HEK293 (cell line): Measurements from ENCODE around the gene NLGN2.
A peak's percentile ranks its signal among the peaks of the same experiment; 100 is the strongest.

Experiments
- CTCF ChIA-PET: fragments of 350-600 bp; formaldehyde crosslinking; extraction: SDS; loops from one replicate; lab custom pipeline; 2021; ENCODE audit warnings: antibody characterized with exemption; lab: Yijun Ruan, JAX
- POLR2A ChIA-PET: fragments of 300-600 bp; formaldehyde crosslinking; extraction: SDS; loops from one replicate; lab custom pipeline; 2020; ENCODE audit warnings: antibody characterized with exemption, inconsistent platforms; lab: Yijun Ruan, JAX
- H3K27ac ChIP-seq: fragments of 200-500 bp; sonication (Bioruptor generic); 2 replicates; pipeline ENCODE4 v1.5.1; 2014; ENCODE audit warnings: low read depth, low read length, control low read depth, inconsistent platforms; ENCODE audit errors: extremely low read depth
- H3K36me3 ChIP-seq, 2 experiments: fragments of 200-500 bp in 1 of 2; sonication (Bioruptor generic) in 1 of 2; 1 replicate in 1 of 2; 2 replicates in 1 of 2; pipeline ENCODE4 v1.5.1; 2014 to 2017; ENCODE audit warnings: inconsistent platforms in 2 of 2, low read length in 2 of 2; ENCODE audit not compliant: control insufficient read depth in 2 of 2, insufficient read depth in 1 of 2
- H3K4me1 ChIP-seq: fragments of 200-500 bp; sonication (Bioruptor generic); 2 replicates; pipeline ENCODE4 v1.5.1; 2014; ENCODE audit warnings: mild to moderate bottlenecking, low read length, inconsistent platforms; ENCODE audit not compliant: control insufficient read depth, insufficient read depth
- H3K4me3 ChIP-seq: 2 replicates; pipeline ENCODE4 v1.5.1; 2011; ENCODE audit warnings: low read depth, mild to moderate bottlenecking, control low read depth, low read length, moderate library complexity
- H3K9me3 ChIP-seq: fragments of 200-500 bp; sonication (Bioruptor generic); 2 replicates; pipeline ENCODE4 v1.5.1; 2014; ENCODE audit warnings: low read depth, low read length, inconsistent platforms; ENCODE audit not compliant: control insufficient read depth, insufficient read depth
- IKZF3 ChIP-seq: fragments of 450-650 bp; IDR thresholded peaks from 2 replicates; pipeline ENCODE4 v1.5.0; 2018; ENCODE audit warnings: missing biosample characterization, mild to moderate bottlenecking, missing genetic modification characterization, moderate library complexity
- PRDM1 ChIP-seq: fragments of 450-650 bp; formaldehyde crosslinking; IDR thresholded peaks from 2 replicates; pipeline ENCODE4; 2016; ENCODE audit warnings: missing biosample characterization, missing genetic modification characterization
- ZFP37 ChIP-seq: fragments of 450-650 bp; formaldehyde crosslinking; IDR thresholded peaks from 2 replicates; pipeline ENCODE4 v1.5.1; 2016; ENCODE audit warnings: missing biosample characterization, missing genetic modification characterization
- ZNF112 ChIP-seq: fragments of 450-650 bp; formaldehyde crosslinking; IDR thresholded peaks from 2 replicates; pipeline ENCODE4 v1.5.0; 2017; ENCODE audit warnings: missing biosample characterization, missing genetic modification characterization
- ZNF24 ChIP-seq: fragments of 450-650 bp; formaldehyde crosslinking; IDR thresholded peaks from 2 replicates; pipeline ENCODE4 v1.5.1; 2016; ENCODE audit warnings: missing biosample characterization, missing genetic modification characterization
- ZNF292 ChIP-seq: fragments of 450-650 bp; formaldehyde crosslinking; IDR thresholded peaks from 2 replicates; pipeline ENCODE4 v1.5.1; 2016; ENCODE audit warnings: low read depth, missing biosample characterization, missing genetic modification characterization, borderline replicate concordance
- ZNF341 ChIP-seq: fragments of 450-650 bp; formaldehyde crosslinking; IDR thresholded peaks from 2 replicates; pipeline ENCODE4; 2016; ENCODE audit warnings: low read depth, missing biosample characterization, missing genetic modification characterization
- ZNF350 ChIP-seq: fragments of 450-650 bp; formaldehyde crosslinking; IDR thresholded peaks from 2 replicates; pipeline ENCODE4 v1.5.0; 2017; ENCODE audit warnings: missing biosample characterization, mild to moderate bottlenecking, missing genetic modification characterization
- ZNF416 ChIP-seq: fragments of 450-650 bp; formaldehyde crosslinking; IDR thresholded peaks from 2 replicates; pipeline ENCODE4 v1.5.1; 2016; ENCODE audit warnings: missing biosample characterization, missing genetic modification characterization
- TF ChIP-seq, protein P1 (sequence below): fragments of 450-650 bp; formaldehyde crosslinking; IDR thresholded peaks from 2 replicates; pipeline ENCODE4 v1.5.1; 2016; ENCODE audit warnings: missing biosample characterization, missing genetic modification characterization
- TF ChIP-seq, protein P2 (sequence below): fragments of 450-650 bp; IDR thresholded peaks from 2 replicates; pipeline ENCODE4 v1.5.1; 2018; ENCODE audit warnings: missing biosample characterization, missing genetic modification characterization
- TF ChIP-seq, protein P3 (sequence below): fragments of 450-650 bp; formaldehyde crosslinking; IDR thresholded peaks from 2 replicates; pipeline ENCODE4 v1.5.1; 2016; ENCODE audit warnings: missing biosample characterization, missing genetic modification characterization
- TF ChIP-seq, protein P4 (sequence below): fragments of 450-650 bp; formaldehyde crosslinking; IDR thresholded peaks from 2 replicates; pipeline ENCODE4 v1.5.1; 2016; ENCODE audit warnings: missing biosample characterization, missing genetic modification characterization

NLGN2 gene

DNA sequence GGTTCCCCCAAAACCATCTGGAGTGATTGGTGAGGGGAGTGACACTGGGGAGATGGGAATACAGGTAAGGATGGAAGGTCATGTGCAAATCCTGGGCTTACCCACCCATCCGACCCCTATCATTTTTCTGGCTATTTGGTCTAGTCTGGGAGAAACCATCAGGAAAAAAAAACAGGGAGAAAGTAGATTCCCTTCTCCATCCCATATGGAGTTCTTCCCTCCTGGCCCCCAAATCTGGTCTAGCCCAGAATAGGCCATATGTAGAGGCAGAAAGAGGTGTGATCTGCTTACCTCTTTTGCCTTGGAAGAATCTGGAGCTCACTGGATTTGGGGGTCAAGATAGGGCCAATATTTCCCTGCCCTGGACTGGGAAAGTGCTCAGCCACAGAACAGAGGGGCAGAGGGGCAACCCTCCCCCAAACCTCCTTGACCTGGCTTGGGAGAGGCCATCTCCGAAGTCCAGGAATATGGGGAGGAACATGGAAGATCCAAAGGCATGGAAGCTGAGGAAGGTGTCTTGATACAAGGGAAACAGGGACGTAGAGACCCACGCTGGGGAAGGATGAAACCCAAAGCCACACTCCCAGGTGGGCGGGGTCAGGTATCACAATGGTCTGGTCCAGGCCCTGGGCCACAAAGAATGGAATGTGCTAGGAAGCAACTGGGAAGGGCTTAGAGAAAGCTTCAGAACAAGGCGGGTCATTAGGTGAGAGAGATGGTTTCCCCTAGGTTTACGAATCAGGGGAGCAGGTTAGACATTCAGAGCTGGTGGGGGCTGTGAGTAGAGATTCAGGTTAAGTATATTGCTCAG is 53.4 kb downstream of the NLGN2 start:
- TF ChIP-seq, protein P1, sequence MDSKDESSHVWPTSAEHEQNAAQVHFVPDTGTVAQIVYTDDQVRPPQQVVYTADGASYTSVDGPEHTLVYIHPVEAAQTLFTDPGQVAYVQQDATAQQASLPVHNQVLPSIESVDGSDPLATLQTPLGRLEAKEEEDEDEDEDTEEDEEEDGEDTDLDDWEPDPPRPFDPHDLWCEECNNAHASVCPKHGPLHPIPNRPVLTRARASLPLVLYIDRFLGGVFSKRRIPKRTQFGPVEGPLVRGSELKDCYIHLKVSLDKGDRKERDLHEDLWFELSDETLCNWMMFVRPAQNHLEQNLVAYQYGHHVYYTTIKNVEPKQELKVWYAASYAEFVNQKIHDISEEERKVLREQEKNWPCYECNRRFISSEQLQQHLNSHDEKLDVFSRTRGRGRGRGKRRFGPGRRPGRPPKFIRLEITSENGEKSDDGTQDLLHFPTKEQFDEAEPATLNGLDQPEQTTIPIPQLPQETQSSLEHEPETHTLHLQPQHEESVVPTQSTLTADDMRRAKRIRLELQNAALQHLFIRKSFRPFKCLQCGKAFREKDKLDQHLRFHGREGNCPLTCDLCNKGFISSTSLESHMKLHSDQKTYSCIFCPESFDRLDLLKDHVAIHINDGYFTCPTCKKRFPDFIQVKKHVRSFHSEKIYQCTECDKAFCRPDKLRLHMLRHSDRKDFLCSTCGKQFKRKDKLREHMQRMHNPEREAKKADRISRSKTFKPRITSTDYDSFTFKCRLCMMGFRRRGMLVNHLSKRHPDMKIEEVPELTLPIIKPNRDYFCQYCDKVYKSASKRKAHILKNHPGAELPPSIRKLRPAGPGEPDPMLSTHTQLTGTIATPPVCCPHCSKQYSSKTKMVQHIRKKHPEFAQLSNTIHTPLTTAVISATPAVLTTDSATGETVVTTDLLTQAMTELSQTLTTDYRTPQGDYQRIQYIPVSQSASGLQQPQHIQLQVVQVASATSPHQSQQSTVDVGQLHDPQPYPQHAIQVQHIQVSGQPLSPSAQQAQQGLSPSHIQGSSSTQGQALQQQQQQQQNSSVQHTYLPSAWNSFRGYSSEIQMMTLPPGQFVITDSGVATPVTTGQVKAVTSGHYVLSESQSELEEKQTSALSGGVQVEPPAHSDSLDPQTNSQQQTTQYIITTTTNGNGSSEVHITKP (tag by site-specific recombination), result peak; percentile 96
- peak; percentile 14; the same call in 1 of the 2 replicates for TF ChIP-seq IKZF3
- peak; percentile 36; the same call in 1 of the 2 replicates for TF ChIP-seq ZNF341 (tag by site-specific recombination)
- 0 out of 2 replicates have a peak, but pooled peaks have one; percentile 40 for TF ChIP-seq PRDM1
- no peak for TF ChIP-seq ZNF24 (tag by site-specific recombination)
- TF ChIP-seq, all 188 proteins: peak for 4
- Histone ChIP-seq H3K4me1 (no peaks in the 10 kb centered on the region), H3K9me3 (no peaks in the 10 kb centered on the region), H3K36me3 (peaks cover 3 to 36% of the 10 kb centered on the region in 2 experiments; a peak in 2 of 3 replicates), H3K4me3 (no peak overlapping the region), H3K27ac (no peak overlapping the region)
- POLR2A ChIA-PET, result interaction anchor here (1.2 to 1.4 kb wide), 2 partner anchors 23 to 131 kb away, joined by 3 to 5 read pairs; partner anchors contain the start of gene POLR2A
- CTCF ChIA-PET, result interaction anchor here (0.8 to 1.2 kb wide), 2 partner anchors 9 to 99 kb away, joined by 3 read pairs; no protein-coding TSS in a partner anchor

DNA sequence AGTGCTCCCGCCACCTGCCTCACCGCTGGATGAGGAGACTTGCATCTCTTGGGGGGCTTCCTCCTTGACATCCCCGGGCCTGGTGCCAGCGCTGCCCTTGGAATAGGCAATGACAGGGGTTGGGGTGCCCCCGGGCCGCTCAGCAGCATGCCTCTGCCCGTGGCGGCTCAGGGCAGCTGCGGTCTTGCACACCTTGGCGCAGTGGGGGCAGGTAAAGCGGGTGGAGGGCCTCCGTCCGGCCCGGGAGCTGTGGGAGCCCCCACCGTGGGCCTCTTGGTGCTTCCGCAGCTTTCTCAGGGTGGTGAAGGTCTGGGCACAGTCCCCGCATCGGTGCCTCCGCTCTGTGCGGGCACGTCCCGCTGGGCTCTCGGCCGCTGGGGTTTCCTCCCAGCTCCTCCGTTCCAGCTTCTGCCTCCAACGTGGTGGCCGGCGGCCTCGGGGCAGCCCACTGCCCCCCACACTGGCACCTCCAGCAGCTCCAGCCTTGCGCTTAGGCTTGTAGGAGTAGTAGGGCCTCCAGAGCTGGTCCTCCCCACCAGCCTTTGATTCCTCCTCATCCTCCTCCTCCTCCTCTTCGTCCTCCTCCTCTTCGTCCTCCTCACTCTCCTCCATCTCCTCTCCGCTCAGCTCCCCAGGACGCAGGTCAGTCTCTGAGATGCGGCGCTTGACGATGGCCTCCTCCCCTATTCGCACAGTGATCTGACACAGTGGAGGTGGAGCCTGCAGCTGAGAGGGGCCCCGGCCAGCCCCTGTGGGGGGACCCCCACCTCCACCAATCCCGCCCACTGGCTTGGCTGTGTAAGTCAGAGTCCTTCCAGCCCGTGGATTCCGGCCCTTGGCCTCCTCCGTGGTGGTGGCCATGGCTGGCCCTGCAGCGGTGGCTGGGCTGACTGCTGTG is 55.1 kb downstream of the NLGN2 start:
- TF ChIP-seq ZFP37 (tag by site-specific recombination) (no peak), ZNF350 (tag by site-specific recombination) (no peak)
- TF ChIP-seq, protein P2, sequence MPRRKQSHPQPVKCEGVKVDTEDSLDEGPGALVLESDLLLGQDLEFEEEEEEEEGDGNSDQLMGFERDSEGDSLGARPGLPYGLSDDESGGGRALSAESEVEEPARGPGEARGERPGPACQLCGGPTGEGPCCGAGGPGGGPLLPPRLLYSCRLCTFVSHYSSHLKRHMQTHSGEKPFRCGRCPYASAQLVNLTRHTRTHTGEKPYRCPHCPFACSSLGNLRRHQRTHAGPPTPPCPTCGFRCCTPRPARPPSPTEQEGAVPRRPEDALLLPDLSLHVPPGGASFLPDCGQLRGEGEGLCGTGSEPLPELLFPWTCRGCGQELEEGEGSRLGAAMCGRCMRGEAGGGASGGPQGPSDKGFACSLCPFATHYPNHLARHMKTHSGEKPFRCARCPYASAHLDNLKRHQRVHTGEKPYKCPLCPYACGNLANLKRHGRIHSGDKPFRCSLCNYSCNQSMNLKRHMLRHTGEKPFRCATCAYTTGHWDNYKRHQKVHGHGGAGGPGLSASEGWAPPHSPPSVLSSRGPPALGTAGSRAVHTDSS, result peak; percentile 94
- no peak overlapping the region for H3K4me3 ChIP-seq
- H3K36me3 ChIP-seq, result peaks cover 3 to 51% of the 10 kb centered on the region in 2 experiments; a peak in 2 of 3 replicates
- CTCF ChIA-PET, result interaction anchor here (0.6 to 0.9 kb wide), 3 partner anchors 28 to 62 kb away, joined by 5 read pairs; no protein-coding TSS in a partner anchor
- H3K4me1 ChIP-seq, result no peaks in the 10 kb centered on the region
- no peaks in the 10 kb centered on the region for H3K9me3 ChIP-seq
- POLR2A ChIA-PET, result interaction anchor here (0.5 to 2.1 kb wide), 4 partner anchors 22 to 188 kb away, joined by 3 to 7 read pairs (median 4); partner anchors contain the start of genes POLR2A and TMEM256
- no peak overlapping the region for H3K27ac ChIP-seq

DNA sequence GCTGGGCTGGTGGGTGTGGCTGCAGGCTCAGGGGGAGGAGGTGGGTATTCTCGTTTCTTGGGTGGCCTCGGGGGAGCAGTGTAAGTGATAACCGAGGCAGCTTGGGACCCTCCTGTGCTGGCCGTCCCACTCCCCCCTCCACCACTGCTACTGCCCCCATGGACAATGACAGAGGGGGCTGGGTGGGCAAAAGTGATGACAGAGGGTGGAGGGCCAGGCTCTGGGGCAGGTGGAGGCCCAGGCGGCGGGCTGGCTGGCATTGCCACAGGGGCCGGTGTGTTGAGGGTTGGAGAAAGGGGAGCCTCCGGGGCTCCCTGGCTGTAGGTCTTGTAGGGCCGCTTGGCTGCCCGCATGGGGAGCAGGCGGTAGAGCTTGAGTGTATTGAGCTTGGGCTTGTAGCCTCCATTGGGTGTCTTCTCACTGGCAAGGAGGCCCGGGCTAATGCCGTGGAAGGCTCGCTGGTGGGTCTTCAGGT is 55.8 kb downstream of the NLGN2 start:
- Histone ChIP-seq H3K36me3 (peaks cover 0 to 51% of the 10 kb centered on the region in 2 experiments; a peak in 2 of 3 replicates), H3K27ac (no peak overlapping the region), H3K4me3 (no peak overlapping the region), H3K4me1 (no peaks in the 10 kb centered on the region), H3K9me3 (no peaks in the 10 kb centered on the region)
- TF ChIP-seq ZNF341 (tag by site-specific recombination) (no peak), ZNF292 (tag by site-specific recombination) (no peak), ZNF416 (no peak), ZNF112 (tag by site-specific recombination) (no peak)
- TF ChIP-seq, protein P3, sequence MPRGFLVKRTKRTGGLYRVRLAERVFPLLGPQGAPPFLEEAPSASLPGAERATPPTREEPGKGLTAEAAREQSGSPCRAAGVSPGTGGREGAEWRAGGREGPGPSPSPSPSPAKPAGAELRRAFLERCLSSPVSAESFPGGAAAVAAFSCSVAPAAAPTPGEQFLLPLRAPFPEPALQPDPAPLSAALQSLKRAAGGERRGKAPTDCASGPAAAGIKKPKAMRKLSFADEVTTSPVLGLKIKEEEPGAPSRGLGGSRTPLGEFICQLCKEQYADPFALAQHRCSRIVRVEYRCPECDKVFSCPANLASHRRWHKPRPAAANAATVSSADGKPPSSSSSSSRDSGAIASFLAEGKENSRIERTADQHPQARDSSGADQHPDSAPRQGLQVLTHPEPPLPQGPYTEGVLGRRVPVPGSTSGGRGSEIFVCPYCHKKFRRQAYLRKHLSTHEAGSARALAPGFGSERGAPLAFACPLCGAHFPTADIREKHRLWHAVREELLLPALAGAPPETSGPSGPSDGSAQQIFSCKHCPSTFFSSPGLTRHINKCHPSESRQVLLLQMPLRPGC (tag by site-specific recombination), result no peak
- TF ChIP-seq, protein P4, sequence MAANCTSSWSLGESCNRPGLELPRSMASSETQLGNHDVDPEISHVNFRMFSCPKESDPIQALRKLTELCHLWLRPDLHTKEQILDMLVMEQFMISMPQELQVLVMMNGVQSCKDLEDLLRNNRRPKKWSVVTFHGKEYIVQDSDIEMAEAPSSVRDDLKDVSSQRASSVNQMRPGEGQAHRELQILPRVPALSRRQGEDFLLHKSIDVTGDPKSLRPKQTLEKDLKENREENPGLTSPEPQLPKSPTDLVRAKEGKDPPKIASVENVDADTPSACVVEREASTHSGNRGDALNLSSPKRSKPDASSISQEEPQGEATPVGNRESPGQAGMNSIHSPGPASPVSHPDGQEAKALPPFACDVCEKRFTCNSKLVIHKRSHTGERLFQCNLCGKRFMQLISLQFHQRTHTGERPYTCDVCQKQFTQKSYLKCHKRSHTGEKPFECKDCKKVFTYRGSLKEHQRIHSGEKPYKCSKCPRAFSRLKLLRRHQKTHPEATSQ (tag by site-specific recombination), result no peak
- CTCF ChIA-PET, result interaction anchor here (0.9 to 1.4 kb wide), 2 partner anchors 27 kb away, joined by 4 to 5 read pairs; no protein-coding TSS in a partner anchor
- POLR2A ChIA-PET, result interaction anchor here (1.7 to 2.1 kb wide), 2 partner anchors 21 to 60 kb away, joined by 4 to 7 read pairs; partner anchors contain the start of genes POLR2A and TMEM256
